Nephron progenitor cell (in vitro differentiated cells): ENCODE measurements around the gene GXYLT2.
A peak's percentile ranks its signal among the peaks of the same experiment; 100 is the strongest.

Experiments used
- DNase-seq: peaks from one replicate; pipeline ENCODE4 v3.0.0; 2021
- H3K27ac Mint-ChIP-seq: 2 replicates; pipeline ENCODE4 v1.8.0; 2021; ENCODE audit warnings: mild to moderate bottlenecking, moderate library complexity, mixed read lengths
- H3K27me3 Mint-ChIP-seq: 2 replicates; pipeline ENCODE4 v1.8.0; 2021; ENCODE audit warnings: mild to moderate bottlenecking, low read depth, mixed read lengths; ENCODE audit not compliant: poor library complexity
- H3K36me3 Mint-ChIP-seq: 2 replicates; pipeline ENCODE4 v1.8.0; 2021; ENCODE audit warnings: low read depth, mixed read lengths
- H3K4me1 Mint-ChIP-seq: 2 replicates; pipeline ENCODE4 v1.8.0; 2021; ENCODE audit warnings: mixed read lengths
- H3K4me3 Mint-ChIP-seq: 2 replicates; pipeline ENCODE4 v1.8.0; 2021; ENCODE audit warnings: mild to moderate bottlenecking, moderate library complexity, mixed read lengths
- H3K9me3 Mint-ChIP-seq: 2 replicates; pipeline ENCODE4 v1.8.0; 2021; ENCODE audit warnings: mild to moderate bottlenecking, moderate library complexity, mixed read lengths
- TF ChIP-seq, protein P1 (sequence below): fragments of 200-600 bp; sonication (generic); IDR thresholded peaks from 2 replicates; pipeline ENCODE4 v1.5.0; 2021; ENCODE audit warnings: antibody characterized with exemption

Gene GXYLT2

DNA sequence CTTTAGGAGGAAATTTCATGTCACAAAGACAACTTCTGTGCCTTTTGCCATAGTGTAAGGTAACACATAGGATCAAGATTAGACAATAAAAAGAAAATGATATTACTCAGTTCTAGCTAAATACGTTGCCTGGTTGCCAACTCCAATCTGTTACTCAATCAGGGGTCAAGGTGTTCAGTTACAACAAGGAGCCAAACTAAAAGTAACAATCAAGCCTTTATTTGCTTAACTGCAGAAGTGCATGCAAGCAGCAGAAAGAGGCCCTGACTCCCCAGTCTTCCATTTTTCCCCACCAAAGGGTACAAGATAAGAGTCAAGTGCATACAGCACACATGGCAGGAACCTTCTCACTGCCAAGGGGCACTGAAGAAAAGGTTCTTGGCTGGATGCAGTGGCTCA, 80.4 kb downstream of the GXYLT2 start:
- Mint-ChIP-seq H3K4me3 (no peak overlapping the region), H3K27ac (no peak overlapping the region), H3K36me3 (peaks cover 41% of the 10 kb centered on the region), H3K4me1 (peaks cover 6% of the 10 kb centered on the region), H3K9me3 (no peaks in the 10 kb centered on the region), H3K27me3 (no peaks in the 10 kb centered on the region)
- no peak for DNase-seq
- TF ChIP-seq, protein P1, sequence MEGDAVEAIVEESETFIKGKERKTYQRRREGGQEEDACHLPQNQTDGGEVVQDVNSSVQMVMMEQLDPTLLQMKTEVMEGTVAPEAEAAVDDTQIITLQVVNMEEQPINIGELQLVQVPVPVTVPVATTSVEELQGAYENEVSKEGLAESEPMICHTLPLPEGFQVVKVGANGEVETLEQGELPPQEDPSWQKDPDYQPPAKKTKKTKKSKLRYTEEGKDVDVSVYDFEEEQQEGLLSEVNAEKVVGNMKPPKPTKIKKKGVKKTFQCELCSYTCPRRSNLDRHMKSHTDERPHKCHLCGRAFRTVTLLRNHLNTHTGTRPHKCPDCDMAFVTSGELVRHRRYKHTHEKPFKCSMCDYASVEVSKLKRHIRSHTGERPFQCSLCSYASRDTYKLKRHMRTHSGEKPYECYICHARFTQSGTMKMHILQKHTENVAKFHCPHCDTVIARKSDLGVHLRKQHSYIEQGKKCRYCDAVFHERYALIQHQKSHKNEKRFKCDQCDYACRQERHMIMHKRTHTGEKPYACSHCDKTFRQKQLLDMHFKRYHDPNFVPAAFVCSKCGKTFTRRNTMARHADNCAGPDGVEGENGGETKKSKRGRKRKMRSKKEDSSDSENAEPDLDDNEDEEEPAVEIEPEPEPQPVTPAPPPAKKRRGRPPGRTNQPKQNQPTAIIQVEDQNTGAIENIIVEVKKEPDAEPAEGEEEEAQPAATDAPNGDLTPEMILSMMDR: no peak

DNA sequence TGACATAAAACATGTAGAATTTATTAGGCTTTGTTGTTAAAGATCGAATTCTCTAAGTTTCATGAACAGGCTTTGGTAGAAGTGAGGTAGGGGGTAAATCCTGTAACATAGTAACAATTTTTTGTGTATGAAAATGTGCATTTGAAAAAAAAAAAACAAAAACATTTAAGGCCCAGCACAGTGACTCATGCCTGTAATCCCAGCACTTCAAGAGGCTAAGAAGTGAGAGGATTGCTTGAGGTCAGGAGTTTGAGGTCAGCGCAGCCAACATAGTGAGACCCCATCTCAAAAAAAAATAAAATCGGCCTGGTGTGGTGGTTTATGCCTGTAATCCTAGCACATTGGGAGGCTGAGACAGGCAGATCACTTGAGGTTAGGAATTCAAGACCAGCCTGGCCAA, 81.9 kb downstream of the GXYLT2 start:
- no peaks in the 10 kb centered on the region for H3K27me3 Mint-ChIP-seq
- peaks cover 48% of the 10 kb centered on the region for H3K36me3 Mint-ChIP-seq
- DNase-seq: no peak
- peaks cover 13% of the 10 kb centered on the region for H3K4me1 Mint-ChIP-seq
- no peak overlapping the region for H3K27ac Mint-ChIP-seq
- H3K9me3 Mint-ChIP-seq: no peaks in the 10 kb centered on the region
- H3K4me3 Mint-ChIP-seq: no peak overlapping the region
- TF ChIP-seq, protein P1: no peak

DNA sequence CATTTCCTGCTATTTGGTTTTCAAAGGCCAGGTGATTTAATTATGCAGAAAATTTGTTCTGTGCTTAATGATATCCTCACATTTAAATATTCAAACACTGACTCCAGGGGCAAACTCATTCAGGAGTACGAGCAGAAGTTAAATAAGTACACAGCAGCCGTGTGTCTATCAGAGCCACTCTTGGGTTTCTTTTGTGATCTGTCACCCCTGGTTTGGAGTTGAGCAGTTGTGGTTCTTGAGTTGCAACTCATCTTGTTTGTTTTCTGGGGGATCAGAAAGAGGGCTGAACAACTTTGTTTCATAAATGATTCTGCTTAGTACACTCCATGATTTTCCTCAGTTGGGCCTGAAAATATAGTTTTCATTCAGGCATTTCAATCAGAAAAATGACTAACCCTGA, 83.1 kb downstream of the GXYLT2 start:
- H3K27ac Mint-ChIP-seq: no peak overlapping the region
- H3K9me3 Mint-ChIP-seq: no peaks in the 10 kb centered on the region
- no peaks in the 10 kb centered on the region for H3K27me3 Mint-ChIP-seq
- no peak for DNase-seq
- H3K36me3 Mint-ChIP-seq: peaks cover 48% of the 10 kb centered on the region
- peaks cover 13% of the 10 kb centered on the region for H3K4me1 Mint-ChIP-seq
- TF ChIP-seq, protein P1: no peak
- H3K4me3 Mint-ChIP-seq: no peak overlapping the region

DNA sequence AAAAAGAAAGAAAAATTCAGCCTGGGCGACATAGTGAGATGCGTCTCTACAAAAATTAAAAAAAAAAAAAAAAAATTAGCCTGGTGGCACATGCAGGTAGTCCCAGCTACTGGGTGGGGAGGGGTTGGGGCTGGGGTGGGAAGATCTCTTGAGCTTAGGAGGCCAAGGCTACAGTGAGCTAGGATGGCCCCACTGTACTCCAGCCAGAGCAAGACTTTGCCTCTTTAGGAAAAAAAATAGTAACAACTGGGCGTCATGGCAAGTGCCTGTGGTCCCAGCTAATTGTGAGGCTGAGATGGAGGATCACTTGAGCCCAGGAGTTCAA, 84.8 kb downstream of the GXYLT2 start:
- Mint-ChIP-seq H3K4me3 (no peak overlapping the region), H3K27me3 (no peaks in the 10 kb centered on the region), H3K4me1 (peaks cover 13% of the 10 kb centered on the region), H3K27ac (peak overlapping the region; percentile 94), H3K9me3 (no peaks in the 10 kb centered on the region), H3K36me3 (peaks cover 43% of the 10 kb centered on the region)
- TF ChIP-seq, protein P1: no peak
- no peak for DNase-seq

DNA sequence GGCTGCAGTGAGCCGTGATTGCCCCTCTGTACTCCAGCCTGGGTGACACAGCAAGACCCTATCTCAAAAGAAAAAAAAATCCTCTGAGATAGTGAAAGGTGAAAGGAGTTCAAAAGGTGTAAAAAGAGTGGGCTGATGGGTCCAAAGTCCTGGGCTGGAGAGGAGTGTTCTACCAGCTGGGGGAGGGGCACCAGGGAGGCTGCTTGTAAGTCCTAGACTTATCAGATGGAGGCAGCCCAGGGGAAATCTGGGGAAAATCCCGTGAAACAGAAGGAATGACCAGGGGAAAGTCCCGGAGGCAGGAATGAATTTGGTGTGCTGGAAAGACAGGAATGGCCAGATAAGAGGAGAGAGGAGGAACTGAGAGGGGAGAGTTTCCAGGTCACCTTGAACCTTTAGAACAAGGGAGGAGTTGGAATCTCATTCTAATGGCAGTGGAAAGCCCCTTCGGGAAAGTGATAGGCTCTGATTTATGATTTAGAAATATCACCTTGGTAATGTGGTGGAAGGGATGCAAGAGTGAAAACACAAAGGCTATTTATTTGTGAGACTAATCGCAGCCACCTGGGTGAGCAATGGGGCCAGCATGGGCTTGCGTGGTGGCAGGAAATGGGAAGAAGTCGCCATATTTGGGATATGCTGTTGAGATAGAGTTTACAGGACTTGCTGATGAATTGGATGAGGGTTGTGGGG, 85.3 kb downstream of the GXYLT2 start:
- peak overlapping the region; percentile 94 for H3K27ac Mint-ChIP-seq
- no peak overlapping the region for H3K4me3 Mint-ChIP-seq
- H3K27me3 Mint-ChIP-seq: no peaks in the 10 kb centered on the region
- DNase-seq: no peak
- H3K36me3 Mint-ChIP-seq: peaks cover 38% of the 10 kb centered on the region
- peaks cover 13% of the 10 kb centered on the region for H3K4me1 Mint-ChIP-seq
- H3K9me3 Mint-ChIP-seq: no peaks in the 10 kb centered on the region
- TF ChIP-seq, protein P1: no peak

DNA sequence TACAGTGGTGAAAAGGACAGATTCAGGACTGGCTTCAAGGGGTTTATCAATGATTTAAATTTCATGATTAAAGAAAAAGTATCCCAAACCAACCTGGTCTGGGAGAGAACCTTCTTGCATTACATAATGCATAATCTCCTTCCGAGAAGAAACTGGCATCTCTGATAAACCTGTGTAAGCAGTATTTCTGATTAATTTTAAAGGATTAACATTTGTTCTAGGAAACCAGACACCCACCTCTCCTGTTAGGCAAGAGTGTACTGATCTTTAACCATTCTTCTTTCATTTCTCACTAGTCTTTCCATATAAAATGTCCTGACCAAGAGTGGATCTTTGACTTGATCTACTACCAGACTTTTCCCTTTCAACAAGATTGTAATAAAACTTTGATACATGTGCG, 85.9 kb downstream of the GXYLT2 start:
- H3K4me3 Mint-ChIP-seq: no peak overlapping the region
- TF ChIP-seq, protein P1: no peak
- H3K4me1 Mint-ChIP-seq: peaks cover 13% of the 10 kb centered on the region
- H3K27ac Mint-ChIP-seq: peak overlapping the region; percentile 94
- no peak for DNase-seq
- H3K9me3 Mint-ChIP-seq: no peaks in the 10 kb centered on the region
- H3K36me3 Mint-ChIP-seq: peaks cover 31% of the 10 kb centered on the region
- no peaks in the 10 kb centered on the region for H3K27me3 Mint-ChIP-seq
